Keratinocyte (primary cell): ENCODE data around the gene PIM3. TPM values are rescaled to one million over a fixed set of nuclear protein-coding genes. Genes with fewer than 3 reads are reported as not detected.

Source experiments
- DNase-seq: peaks from one replicate; pipeline ENCODE4 v3.0.0-alpha.2; 2011; ENCODE audit warnings: low read depth, missing footprints, low spot score
- FAIRE-seq: peaks from 2 replicates; lab custom pipeline; 2011; peaks lifted over from hg19 to GRCh38; lab: Jason Lieb, UNC
- H2AFZ ChIP-seq: 2 replicates; pipeline ENCODE4 v1.6.0; 2012; ENCODE audit warnings: low read length, control low read depth, inconsistent platforms; ENCODE audit not compliant: control insufficient read depth
- H3K27ac ChIP-seq: 2 replicates; pipeline ENCODE4 v1.5.1; 2011; ENCODE audit warnings: low read length; ENCODE audit not compliant: control insufficient read depth, insufficient read depth
- H3K27me3 ChIP-seq: 3 replicates; pipeline ENCODE4 v1.6.0; 2011; ENCODE audit warnings: low read length; ENCODE audit not compliant: control insufficient read depth, insufficient read depth; ENCODE audit errors: extremely low read depth
- H3K36me3 ChIP-seq, 2 experiments: 2 replicates in 1 of 2; 3 replicates in 1 of 2; pipeline ENCODE4 v1.5.1; 2011; ENCODE audit warnings: low read length in 2 of 2, mild to moderate bottlenecking in 1 of 2; ENCODE audit not compliant: control insufficient read depth in 2 of 2, insufficient read depth in 2 of 2; ENCODE audit errors: extremely low read depth in 1 of 2
- H3K4me1 ChIP-seq: 3 replicates; pipeline ENCODE4 v1.5.1; 2011; ENCODE audit warnings: low read length; ENCODE audit not compliant: control insufficient read depth, insufficient read depth; ENCODE audit errors: extremely low read depth
- H3K4me2 ChIP-seq: 3 replicates; pipeline ENCODE4 v1.6.0; 2011; ENCODE audit warnings: low read depth, low read length; ENCODE audit not compliant: control insufficient read depth, insufficient read depth; ENCODE audit errors: extremely low read depth
- H3K4me3 ChIP-seq, 3 experiments: fragments of 200-600 bp in 1 of 3; sonication (generic) in 1 of 3; 2 replicates in 2 of 3; 3 replicates in 1 of 3; pipeline ENCODE4 v1.5.1; 2011 to 2016; ENCODE audit warnings: low read length in 3 of 3, mild to moderate bottlenecking in 3 of 3, control low read depth in 2 of 3, inconsistent platforms in 1 of 3, low read depth in 1 of 3, mixed read lengths in 1 of 3, mixed run types in 1 of 3, moderate library complexity in 1 of 3; ENCODE audit not compliant: control insufficient read depth in 2 of 3, insufficient read depth in 2 of 3; ENCODE audit errors: extremely low read depth in 1 of 3
- H3K79me2 ChIP-seq: 2 replicates; pipeline ENCODE4 v1.6.0; 2012; ENCODE audit warnings: low read length; ENCODE audit not compliant: control insufficient read depth, insufficient read depth
- H3K9ac ChIP-seq: 3 replicates; pipeline ENCODE4 v1.6.0; 2011; ENCODE audit warnings: low read length; ENCODE audit not compliant: control insufficient read depth, insufficient read depth; ENCODE audit errors: extremely low read depth
- H3K9me1 ChIP-seq: 3 replicates; pipeline ENCODE4 v1.6.0; 2011; ENCODE audit warnings: low read length; ENCODE audit not compliant: control insufficient read depth, insufficient read depth; ENCODE audit errors: extremely low read depth
- H3K9me3 ChIP-seq: 2 replicates; pipeline ENCODE4 v1.5.1; 2012; ENCODE audit warnings: low read depth, low read length; ENCODE audit not compliant: control insufficient read depth
- H4K20me1 ChIP-seq: 3 replicates; pipeline ENCODE4 v1.6.0; 2011; ENCODE audit warnings: low read length; ENCODE audit not compliant: control insufficient read depth, insufficient read depth; ENCODE audit errors: extremely low read depth
- EZH2 ChIP-seq: IDR thresholded peaks from one replicate; pipeline ENCODE4 v1.6.1; 2012; ENCODE audit warnings: inconsistent platforms, mild to moderate bottlenecking, low read length, moderate library complexity
- dilution Hi-C: fragments of 300-500 bp; cut with MboI; formaldehyde crosslinking; loops from one replicate; pipeline ENCODE4 v1.7.0; 2020; ENCODE audit warnings: low sequenced_read_pairs; ENCODE audit not compliant: extremely low pct_ligation_motif_present
- polyA plus RNA-seq, 5 experiments: library from polyadenylated mRNA; depleted of rRNA in 3 of 5; stranded (reverse) in 3 of 5; stranded (forward) in 1 of 5; unstranded in 1 of 5; fragments of >200 nt; gene quantifications; 1 replicate in 1 of 5; 2 replicates in 3 of 5; 3 replicates in 1 of 5; pipeline versions ENCODE4 v1.2.1 to v1.2.3, GENCODE V29; 2011 to 2012; ENCODE audit warnings: missing spikeins in 2 of 5, low read depth in 1 of 5, low replicate concordance in 1 of 5
- TF ChIP-seq, protein P1 (sequence below), 3 experiments: IDR thresholded peaks in 1 of 3; conservative IDR thresholded peaks in 1 of 3; optimal IDR thresholded peaks in 1 of 3; 2 replicates in 2 of 3; 3 replicates in 1 of 3; pipeline versions ENCODE3 to v1.5.1; 2011; ENCODE audit warnings: low read length in 3 of 3, mild to moderate bottlenecking in 3 of 3, moderate library complexity in 2 of 3, control low read depth in 1 of 3, inconsistent platforms in 1 of 3; ENCODE audit not compliant: insufficient read depth in 2 of 3; ENCODE audit errors: extremely low read depth in 1 of 3

The PIM3 gene
- polyA plus RNA-seq, 1 donor (not counting 4 experiments of a cell fraction or from before 2014, with no cell fraction given), result 3.4 TPM

DNA sequence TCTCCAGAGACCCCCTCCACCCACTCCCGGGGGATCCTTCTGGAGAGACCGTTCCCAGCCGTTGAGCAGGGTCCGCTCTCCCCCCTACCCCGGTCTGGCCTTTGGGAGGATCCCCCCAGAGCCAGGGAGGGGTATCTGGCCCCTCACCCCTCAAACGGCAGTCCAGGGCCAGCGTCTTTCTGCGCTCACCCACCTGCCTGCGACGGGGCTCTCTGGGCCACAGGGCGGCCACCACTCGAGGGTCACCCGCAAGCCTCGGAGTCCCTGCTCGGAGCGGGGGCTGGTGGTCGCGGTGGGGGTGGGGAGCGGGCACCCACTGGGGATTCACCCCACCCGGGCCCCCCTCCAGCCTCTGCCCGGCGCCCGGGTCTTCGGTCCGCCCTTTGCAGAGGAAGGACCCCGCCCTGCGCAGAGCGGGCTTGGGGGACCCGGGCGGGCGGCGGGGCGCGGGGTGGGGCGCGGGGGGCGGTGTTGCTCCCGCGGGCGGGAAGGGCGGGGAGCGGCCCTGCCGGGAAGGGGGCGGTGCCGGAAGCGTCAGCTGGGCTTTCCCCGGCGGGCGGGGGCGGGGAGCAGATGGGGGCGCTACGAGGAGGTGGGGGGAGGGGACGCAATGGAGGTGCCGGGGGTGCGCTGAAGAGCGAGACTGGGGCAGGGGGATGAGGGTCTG, 25.5 kb upstream of the PIM3 start:
- Histone ChIP-seq H3K27ac (no peak overlapping the region), H3K4me3 (peak overlapping the region in 1 of 3 experiments; percentile 8), H3K4me2 (peak overlapping the region; percentile 32), H3K27me3 (peaks cover 10% of the 10 kb centered on the region), H3K36me3 (no peaks in the 10 kb centered on the region), H2AFZ (peak overlapping the region; percentile 15), H3K9me3 (no peaks in the 10 kb centered on the region), H3K4me1 (peaks cover 20% of the 10 kb centered on the region), H4K20me1 (no peaks in the 10 kb centered on the region), H3K9me1 (no peaks in the 10 kb centered on the region), H3K9ac (peak overlapping the region; percentile 47), H3K79me2 (no peaks in the 10 kb centered on the region)
- DNase-seq, result no peak
- dilution Hi-C loops, result no loop called here
- no peak for FAIRE-seq
- TF ChIP-seq EZH2, result no peak
- TF ChIP-seq, protein P1, sequence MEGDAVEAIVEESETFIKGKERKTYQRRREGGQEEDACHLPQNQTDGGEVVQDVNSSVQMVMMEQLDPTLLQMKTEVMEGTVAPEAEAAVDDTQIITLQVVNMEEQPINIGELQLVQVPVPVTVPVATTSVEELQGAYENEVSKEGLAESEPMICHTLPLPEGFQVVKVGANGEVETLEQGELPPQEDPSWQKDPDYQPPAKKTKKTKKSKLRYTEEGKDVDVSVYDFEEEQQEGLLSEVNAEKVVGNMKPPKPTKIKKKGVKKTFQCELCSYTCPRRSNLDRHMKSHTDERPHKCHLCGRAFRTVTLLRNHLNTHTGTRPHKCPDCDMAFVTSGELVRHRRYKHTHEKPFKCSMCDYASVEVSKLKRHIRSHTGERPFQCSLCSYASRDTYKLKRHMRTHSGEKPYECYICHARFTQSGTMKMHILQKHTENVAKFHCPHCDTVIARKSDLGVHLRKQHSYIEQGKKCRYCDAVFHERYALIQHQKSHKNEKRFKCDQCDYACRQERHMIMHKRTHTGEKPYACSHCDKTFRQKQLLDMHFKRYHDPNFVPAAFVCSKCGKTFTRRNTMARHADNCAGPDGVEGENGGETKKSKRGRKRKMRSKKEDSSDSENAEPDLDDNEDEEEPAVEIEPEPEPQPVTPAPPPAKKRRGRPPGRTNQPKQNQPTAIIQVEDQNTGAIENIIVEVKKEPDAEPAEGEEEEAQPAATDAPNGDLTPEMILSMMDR (optimal IDR thresholded peaks at IDR 0.05 in 1 of 3, IDR thresholded peaks at IDR 0.05 in 1 of 3, conservative IDR thresholded peaks at IDR 0.05 in 1 of 3; ENCODE audit: extremely low read depth in 1 of 3, insufficient read depth in 2 of 3, low read length in 3 of 3), result no peak

DNA sequence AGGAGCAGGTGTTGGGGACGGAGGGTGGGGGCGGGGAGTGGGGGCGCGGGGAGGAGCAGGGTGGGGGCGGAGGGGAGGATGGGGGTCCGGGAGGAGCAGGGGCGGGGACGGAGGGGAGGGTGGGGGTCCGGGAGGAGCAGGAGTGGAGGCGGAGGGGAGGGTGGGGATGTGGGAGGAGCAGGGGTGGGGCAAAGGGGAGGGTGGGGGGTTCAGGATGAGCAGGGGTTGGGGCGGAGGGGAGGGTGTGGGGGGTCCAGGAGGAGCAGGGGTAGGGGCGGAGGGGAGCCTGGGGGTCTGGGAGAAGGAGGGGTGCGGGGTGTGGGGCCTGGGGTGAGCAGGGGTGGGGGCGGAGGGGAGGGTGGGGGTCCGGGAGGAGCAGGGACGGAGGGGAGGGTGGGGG, 25.0 kb upstream of the PIM3 start:
- Histone ChIP-seq H3K9ac (no peak overlapping the region), H3K4me3 (no peak overlapping the region)

More for the DNA sequence above, 25.0 kb upstream of the PIM3 start:
- TF ChIP-seq, protein P1 (optimal IDR thresholded peaks at IDR 0.05 in 1 of 3, IDR thresholded peaks at IDR 0.05 in 1 of 3, conservative IDR thresholded peaks at IDR 0.05 in 1 of 3; ENCODE audit: extremely low read depth in 1 of 3, insufficient read depth in 2 of 3, low read length in 3 of 3), result no peak
- no peak for DNase-seq
- dilution Hi-C loops, result no loop called here
- H3K27ac ChIP-seq, result no peak overlapping the region
- H3K79me2 ChIP-seq, result no peaks in the 10 kb centered on the region
- H3K36me3 ChIP-seq, result no peaks in the 10 kb centered on the region
- peaks cover 6% of the 10 kb centered on the region for H3K27me3 ChIP-seq
- H3K4me2 ChIP-seq, result no peak overlapping the region
- H4K20me1 ChIP-seq, result no peaks in the 10 kb centered on the region
- H3K9me1 ChIP-seq, result no peaks in the 10 kb centered on the region
- H2AFZ ChIP-seq, result no peak overlapping the region
- H3K9me3 ChIP-seq, result no peaks in the 10 kb centered on the region
- no peak for FAIRE-seq
- peaks cover 20% of the 10 kb centered on the region for H3K4me1 ChIP-seq
